Measurements from ENCODE around the gene AKR1C1.
"Not testable (repeated sequence)": the region's sequence is repeated elsewhere in the genome, so short reads cannot be mapped to it uniquely, and the experiment has no call there.

Gene AKR1C1

GRCh38 chr10:4962876-4963814 lies at the start of gene AKR1C1:
AKR1C1 (plus strand) TSS chr10:4963415; CDS start chr10:4963445, 30 bp downstream.
- FAIRE-seq; DNase-seq (ENCODE audit: extremely low spot score, insufficient read length, low read depth): not testable (repeated sequence)

GRCh38 chr10:4914213-4914850 lies 48.9 kb upstream of the AKR1C1 start:
- no peak for DNase-seq (ENCODE audit: extremely low spot score, insufficient read length, low read depth)
- FAIRE-seq = no peak

GRCh38 chr10:4916086-4916716 lies 47.0 kb upstream of the AKR1C1 start:
- no peak for DNase-seq (ENCODE audit: extremely low spot score, insufficient read length, low read depth)
- no peak for FAIRE-seq

GRCh38 chr10:4918236-4918635 lies 45.0 kb upstream of the AKR1C1 start:
- FAIRE-seq = no peak

GRCh38 chr10:4924482-4924881 lies 38.7 kb upstream of the AKR1C1 start:
- not testable (repeated sequence) for DNase-seq (ENCODE audit: extremely low spot score, insufficient read length, low read depth); FAIRE-seq

More at GRCh38 chr10:4918236-4918635, 45.0 kb upstream of the AKR1C1 start:
- no peak for DNase-seq (ENCODE audit: extremely low spot score, insufficient read length, low read depth)

- FAIRE-seq (no peak), DNase-seq (ENCODE audit: extremely low spot score, insufficient read length, low read depth) (no peak)
Observed at GRCh38 chr10:4926400-4926799, 36.8 kb upstream of the AKR1C1 start.

GRCh38 chr10:4931587-4931986 lies 31.6 kb upstream of the AKR1C1 start:
- DNase-seq (ENCODE audit: extremely low spot score, insufficient read length, low read depth) (no peak), FAIRE-seq (no peak)

- no peak for FAIRE-seq
Observed at GRCh38 chr10:4934391-4934987, 28.7 kb upstream of the AKR1C1 start.

GRCh38 chr10:4937346-4937745 lies 25.9 kb upstream of the AKR1C1 start:
- DNase-seq (ENCODE audit: extremely low spot score, insufficient read length, low read depth) = no peak
- FAIRE-seq = no peak

More at GRCh38 chr10:4934391-4934987, 28.7 kb upstream of the AKR1C1 start:
- DNase-seq (ENCODE audit: extremely low spot score, insufficient read length, low read depth) = no peak

GRCh38 chr10:4939224-4940072 lies 23.8 kb upstream of the AKR1C1 start:
- FAIRE-seq = no peak

GRCh38 chr10:4940073-4940428 lies 23.2 kb upstream of the AKR1C1 start:
- not testable (repeated sequence) for FAIRE-seq; DNase-seq (ENCODE audit: extremely low spot score, insufficient read length, low read depth)

More at GRCh38 chr10:4939224-4940072, 23.8 kb upstream of the AKR1C1 start:
- DNase-seq (ENCODE audit: extremely low spot score, insufficient read length, low read depth) = no peak

- not testable (repeated sequence) for DNase-seq (ENCODE audit: extremely low spot score, insufficient read length, low read depth); FAIRE-seq
Observed at GRCh38 chr10:4940909-4941308, 22.3 kb upstream of the AKR1C1 start.

- FAIRE-seq = no peak
- DNase-seq (ENCODE audit: extremely low spot score, insufficient read length, low read depth) = no peak
Observed at GRCh38 chr10:4941540-4942330, 21.5 kb upstream of the AKR1C1 start.

GRCh38 chr10:4942931-4943330 lies 20.3 kb upstream of the AKR1C1 start:
- not testable (repeated sequence) for FAIRE-seq; DNase-seq (ENCODE audit: extremely low spot score, insufficient read length, low read depth)

GRCh38 chr10:4943416-4943815 lies 19.8 kb upstream of the AKR1C1 start:
- not testable (repeated sequence) for DNase-seq (ENCODE audit: extremely low spot score, insufficient read length, low read depth); FAIRE-seq

- DNase-seq (ENCODE audit: extremely low spot score, insufficient read length, low read depth) = no peak
- no peak for FAIRE-seq
Observed at GRCh38 chr10:4943821-4944220, 19.4 kb upstream of the AKR1C1 start.

- no peak for FAIRE-seq
Observed at GRCh38 chr10:4944841-4945240, 18.4 kb upstream of the AKR1C1 start.

More at GRCh38 chr10:4944841-4945240, 18.4 kb upstream of the AKR1C1 start:
- no peak for DNase-seq (ENCODE audit: extremely low spot score, insufficient read length, low read depth)
